Measurements from ENCODE around the gene WIPF3.

DNA sequence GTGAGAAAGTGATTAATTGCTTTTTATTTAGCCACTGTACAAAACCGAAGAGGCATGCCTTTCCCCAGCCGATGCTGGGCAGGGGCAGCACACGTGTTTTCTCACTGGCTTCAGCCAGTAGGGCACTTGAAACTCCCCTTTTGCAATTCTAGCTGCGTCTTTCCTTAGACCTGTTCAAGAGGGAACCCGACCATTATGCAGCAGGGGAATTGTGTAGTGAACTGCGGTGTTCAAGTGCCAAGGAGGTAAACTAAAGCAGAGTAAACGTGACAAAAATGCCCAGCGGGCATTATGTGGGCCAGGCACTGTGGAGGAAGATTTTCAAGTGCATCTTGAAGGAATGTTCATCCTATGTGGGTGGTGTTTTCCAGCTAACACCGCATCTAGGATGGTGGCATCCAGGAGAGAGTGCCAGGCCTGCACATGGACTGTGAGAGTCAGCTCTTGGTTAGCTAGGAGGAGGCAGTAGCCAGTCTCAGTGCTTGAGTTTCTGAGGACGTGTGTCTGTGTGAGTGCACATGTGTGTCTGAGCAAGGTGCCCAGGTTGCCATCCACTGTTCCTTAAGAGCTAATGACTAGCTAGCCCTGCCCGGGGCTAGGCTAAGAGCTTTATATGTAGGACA lies 3.3 kb downstream of the WIPF3 start:
- TF ChIP-seq POLR2A (IDR thresholded peaks at IDR 0.05; ENCODE audit: low read depth, low read length) (no peak), TAF1 (IDR thresholded peaks at IDR 0.05; ENCODE audit: borderline replicate concordance, low read depth, low read length) (no peak)
